ENCODE measurements around the gene UVRAG.
"Not testable (repeated sequence)": the region's sequence is repeated elsewhere in the genome, so short reads cannot be mapped to it uniquely, and the experiment has no call there.

UVRAG gene

GRCh38 chr11:76049511-76049910, 234.5 kb downstream of the UVRAG start:
- no peak overlapping the region for H3K4me3 ChIP-seq (ENCODE audit: low read depth, low read length)
- TF ChIP-seq CTCF (IDR thresholded peaks at IDR 0.05; ENCODE audit: borderline replicate concordance, insufficient read depth, low read depth, low read length), result no peak

- no peak for TF ChIP-seq CTCF (IDR thresholded peaks at IDR 0.05; ENCODE audit: borderline replicate concordance, insufficient read depth, low read depth, low read length)
- H3K4me3 ChIP-seq (ENCODE audit: low read depth, low read length), result no peak overlapping the region
Observed at GRCh38 chr11:76051937-76052336, 236.9 kb downstream of the UVRAG start.

- TF ChIP-seq CTCF (IDR thresholded peaks at IDR 0.05; ENCODE audit: borderline replicate concordance, insufficient read depth, low read depth, low read length), result no peak
- no peak overlapping the region for H3K4me3 ChIP-seq (ENCODE audit: low read depth, low read length)
Observed at GRCh38 chr11:76054330-76054729, 239.3 kb downstream of the UVRAG start.

- no peak for TF ChIP-seq CTCF (IDR thresholded peaks at IDR 0.05; ENCODE audit: borderline replicate concordance, insufficient read depth, low read depth, low read length)
- H3K4me3 ChIP-seq (ENCODE audit: low read depth, low read length), result no peak overlapping the region
Observed at GRCh38 chr11:76056876-76057275, 241.9 kb downstream of the UVRAG start.

GRCh38 chr11:76060475-76061036, 245.5 kb downstream of the UVRAG start:
- H3K4me3 ChIP-seq (ENCODE audit: low read depth, low read length), result not testable (repeated sequence)

- no peak for TF ChIP-seq CTCF (IDR thresholded peaks at IDR 0.05; ENCODE audit: borderline replicate concordance, insufficient read depth, low read depth, low read length)
- no peak overlapping the region for H3K4me3 ChIP-seq (ENCODE audit: low read depth, low read length)
Observed at GRCh38 chr11:76062733-76063132, 247.7 kb downstream of the UVRAG start.

- H3K4me3 ChIP-seq (ENCODE audit: low read depth, low read length), result no peak overlapping the region
- TF ChIP-seq CTCF (IDR thresholded peaks at IDR 0.05; ENCODE audit: borderline replicate concordance, insufficient read depth, low read depth, low read length), result no peak
Observed at GRCh38 chr11:76064192-76064591, 249.2 kb downstream of the UVRAG start.

GRCh38 chr11:76067099-76067498, 252.1 kb downstream of the UVRAG start:
- no peak for TF ChIP-seq CTCF (IDR thresholded peaks at IDR 0.05; ENCODE audit: borderline replicate concordance, insufficient read depth, low read depth, low read length)
- no peak overlapping the region for H3K4me3 ChIP-seq (ENCODE audit: low read depth, low read length)

Data from GM12875 (cell line).